IMR-90 (cell line): ENCODE results near the gene RHBDF2. TPM values are rescaled to one million over a fixed set of nuclear protein-coding genes. Genes with fewer than 3 reads are reported as not detected.

Source experiments
- ATAC-seq: fragments of 200-7000 bp; cut with Tn5 transposase; 2 replicates; pipeline ENCODE4 v1.9.1; 2020; ENCODE audit warnings: low read depth, mild to moderate bottlenecking, moderate library complexity
- BruUV-seq: library from RNA; stranded (reverse); fragments of 400-500 nt; replicated peaks from 2 replicates; lab custom pipeline; 2021; lab: Mats Ljungman, UMichigan
- CTCF ChIA-PET: fragments of 300-600 bp; formaldehyde crosslinking; extraction: SDS; loops from one replicate; lab custom pipeline; 2021; ENCODE audit warnings: antibody characterized with exemption; lab: Yijun Ruan, JAX
- POLR2A ChIA-PET: fragments of 300-600 bp; sonication (Branson Sonifier 250); formaldehyde crosslinking; loops from one replicate; lab custom pipeline; 2022; ENCODE audit warnings: antibody characterized with exemption; ENCODE audit not compliant: unreplicated experiment; lab: Charles Lee
- DNase-seq: peaks from one replicate; pipeline ENCODE4 v3.0.0; 2013
- H2AFZ ChIP-seq: replicated peaks from 2 replicates; pipeline ENCODE3; 2013; ENCODE audit warnings: low read length, mild to moderate bottlenecking; ENCODE audit not compliant: poor library complexity
- H2AK5ac ChIP-seq: 2 replicates; pipeline ENCODE4 v1.6.1; 2013; ENCODE audit warnings: low read depth, low read length, inconsistent platforms
- H2AK9ac ChIP-seq: replicated peaks from 2 replicates; pipeline ENCODE3; 2013; ENCODE audit warnings: mild to moderate bottlenecking, low read depth, low read length, moderate library complexity; ENCODE audit not compliant: poor library complexity
- H2BK120ac ChIP-seq: 2 replicates; pipeline ENCODE4 v1.6.1; 2013; ENCODE audit warnings: low read depth, low read length, inconsistent platforms
- H2BK15ac ChIP-seq: 3 replicates; pipeline ENCODE4 v1.6.1; 2013; ENCODE audit warnings: low read depth, low read length, inconsistent platforms
- H2BK20ac ChIP-seq: 2 replicates; pipeline ENCODE4 v1.6.1; 2013; ENCODE audit warnings: low read depth, mild to moderate bottlenecking, inconsistent platforms, low read length, moderate library complexity
- H2BK5ac ChIP-seq: 2 replicates; pipeline ENCODE4 v1.6.1; 2013; ENCODE audit warnings: mild to moderate bottlenecking, low read depth, low read length, inconsistent platforms; ENCODE audit not compliant: poor library complexity, severe bottlenecking
- H3K14ac ChIP-seq: replicated peaks from 2 replicates; pipeline ENCODE4 v1.6.1; 2013; ENCODE audit warnings: low read depth, low read length, inconsistent platforms
- H3K18ac ChIP-seq: 2 replicates; pipeline ENCODE4 v1.6.1; 2013; ENCODE audit warnings: low read depth, low read length, control low read depth
- H3K23ac ChIP-seq: 2 replicates; pipeline ENCODE4 v1.6.1; 2013; ENCODE audit warnings: low read depth, low read length, inconsistent platforms
- H3K27ac ChIP-seq: 2 replicates; pipeline ENCODE4 v1.5.1; 2013; ENCODE audit warnings: mild to moderate bottlenecking, control low read depth, low read length; ENCODE audit not compliant: insufficient read depth
- H3K27me3 ChIP-seq: 2 replicates; pipeline ENCODE4 v1.6.1; 2013; ENCODE audit warnings: low read length; ENCODE audit not compliant: control insufficient read depth, insufficient read depth
- H3K36me3 ChIP-seq: 2 replicates; pipeline ENCODE4 v1.6.1; 2013; ENCODE audit warnings: low read length, mixed read lengths; ENCODE audit not compliant: control insufficient read depth, insufficient read depth
- H3K4ac ChIP-seq: 2 replicates; pipeline ENCODE4 v1.6.1; 2013; ENCODE audit warnings: low read depth, low read length, inconsistent platforms
- H3K4me1 ChIP-seq: 2 replicates; pipeline ENCODE4 v1.6.1; 2013; ENCODE audit warnings: low read length, mixed read lengths; ENCODE audit not compliant: control insufficient read depth, insufficient read depth
- H3K4me2 ChIP-seq: 2 replicates; pipeline ENCODE4 v1.6.1; 2013; ENCODE audit warnings: low read depth, mild to moderate bottlenecking, control low read depth, low read length, moderate library complexity
- H3K4me3 ChIP-seq: 2 replicates; pipeline ENCODE4 v1.5.1; 2013; ENCODE audit warnings: low read depth, mild to moderate bottlenecking, control low read depth, low read length, moderate library complexity; ENCODE audit not compliant: insufficient read depth
- H3K56ac ChIP-seq: 2 replicates; pipeline ENCODE4 v1.6.1; 2013; ENCODE audit warnings: low read length, inconsistent platforms; ENCODE audit not compliant: insufficient read depth; ENCODE audit errors: extremely low read depth
- H3K79me1 ChIP-seq, 2 experiments: 2 replicates each; pipeline ENCODE4 v1.6.1; 2013; ENCODE audit warnings: low read length in 2 of 2, inconsistent platforms in 1 of 2, low read depth in 1 of 2
- H3K9ac ChIP-seq: 2 replicates; pipeline ENCODE4 v1.6.1; 2013; ENCODE audit warnings: low read depth, low read length, control low read depth
- H3K9me1 ChIP-seq: 2 replicates; pipeline ENCODE4 v1.6.1; 2013; ENCODE audit warnings: low read length, inconsistent platforms; ENCODE audit not compliant: insufficient read depth
- H3K9me3 ChIP-seq: 2 replicates; pipeline ENCODE4 v1.6.1; 2013; ENCODE audit warnings: low read length; ENCODE audit not compliant: control insufficient read depth, insufficient read depth
- H4K20me1 ChIP-seq: 2 replicates; pipeline ENCODE4 v1.6.1; 2013; ENCODE audit warnings: low read length, inconsistent platforms; ENCODE audit not compliant: insufficient read depth
- H4K5ac ChIP-seq: 2 replicates; pipeline ENCODE4 v1.6.1; 2013; ENCODE audit warnings: mild to moderate bottlenecking, low read depth, low read length, control low read depth
- H4K8ac ChIP-seq, 2 experiments: 2 replicates each; pipeline ENCODE4 v1.6.1; 2013; ENCODE audit warnings: low read depth in 2 of 2, low read length in 2 of 2, control low read depth in 1 of 2, inconsistent platforms in 1 of 2
- H4K91ac ChIP-seq: 2 replicates; pipeline ENCODE4 v1.6.1; 2013; ENCODE audit warnings: low read depth, low read length, inconsistent platforms; ENCODE audit not compliant: insufficient read depth
- FOS ChIP-seq: fragments of 150-350 bp; IDR thresholded peaks from 2 replicates; pipeline ENCODE4 v1.6.1; 2016; ENCODE audit warnings: low read depth, low read length
- MAFK ChIP-seq: IDR thresholded peaks from 2 replicates; pipeline ENCODE4 v1.6.1; 2012; ENCODE audit warnings: low read depth, low read length, improper control_type of control experiment
- RAD21 ChIP-seq: IDR thresholded peaks from 2 replicates; pipeline ENCODE4 v1.6.1; 2012; ENCODE audit warnings: low read length, improper control_type of control experiment
- RCOR1 ChIP-seq: IDR thresholded peaks from 2 replicates; pipeline ENCODE4 v1.6.1; 2012; ENCODE audit warnings: mild to moderate bottlenecking, low read length, improper control_type of control experiment; ENCODE audit not compliant: insufficient replicate concordance
- SMC3 ChIP-seq: fragments of 150-350 bp; IDR thresholded peaks from 2 replicates; pipeline ENCODE4 v1.6.1; 2016; ENCODE audit warnings: low read depth, mild to moderate bottlenecking, antibody characterized with exemption, low read length, moderate library complexity
- USF2 ChIP-seq: fragments of 150-350 bp; IDR thresholded peaks from 2 replicates; pipeline ENCODE4 v1.6.1; 2017; ENCODE audit warnings: mild to moderate bottlenecking, antibody characterized with exemption, low read length, low read depth
- WGBS, 2 experiments: methylation state at CpG; one replicate each; pipeline versions ENCODE4 v1.1.5 to v1.1.7; 2013; ENCODE audit warnings: missing lambda C conversion rate in 2 of 2; ENCODE audit not compliant: insufficient read length in 1 of 2; ENCODE audit errors: extremely low coverage in 2 of 2; 5-methylcytosine and 5-hydroxymethylcytosine counted together
- dilution Hi-C: fragments of 300-500 bp; cut with HindIII; formaldehyde crosslinking; loops from one replicate; pipeline ENCODE4 v1.14.3; 2018; ENCODE audit warnings: low sequenced_read_pairs; ENCODE audit not compliant: unreplicated experiment
- in situ Hi-C: fragments of 300-500 bp; cut with MboI; formaldehyde crosslinking; loops from 3 replicates; pipeline ENCODE4 v1.14.3; 2019; ENCODE audit warnings: low sequenced_read_pairs, inconsistent platforms, mixed read lengths
- intact Hi-C: fragments of 100-400 bp; cut with micrococcal nuclease; formaldehyde crosslinking; loops from 2 replicates; pipeline ENCODE4 v1.10.0; 2022
- polyA plus RNA-seq, 3 experiments: library from polyadenylated mRNA; depleted of rRNA; stranded (reverse); fragments of >200 nt; gene quantifications; 2 replicates each; pipeline ENCODE4 v1.2.3, GENCODE V29; 2012; ENCODE audit warnings: low replicate concordance in 1 of 3
- total RNA-seq: library from RNA; depleted of rRNA; stranded (reverse); fragments of >200 nt; gene quantifications from 2 replicates; pipeline ENCODE4 v1.2.3, GENCODE V29; 2012
- TF ChIP-seq, protein P1 (sequence below): conservative IDR thresholded peaks from 2 replicates; pipeline ENCODE4 v1.5.1; 2012; ENCODE audit warnings: mild to moderate bottlenecking, low read depth, low read length, improper control_type of control experiment

Gene RHBDF2
- total and polyA plus RNA-seq, 2 of the 4 experiments (the other 2 are of a cell fraction) = 1.3 to 8.3 TPM

DNA sequence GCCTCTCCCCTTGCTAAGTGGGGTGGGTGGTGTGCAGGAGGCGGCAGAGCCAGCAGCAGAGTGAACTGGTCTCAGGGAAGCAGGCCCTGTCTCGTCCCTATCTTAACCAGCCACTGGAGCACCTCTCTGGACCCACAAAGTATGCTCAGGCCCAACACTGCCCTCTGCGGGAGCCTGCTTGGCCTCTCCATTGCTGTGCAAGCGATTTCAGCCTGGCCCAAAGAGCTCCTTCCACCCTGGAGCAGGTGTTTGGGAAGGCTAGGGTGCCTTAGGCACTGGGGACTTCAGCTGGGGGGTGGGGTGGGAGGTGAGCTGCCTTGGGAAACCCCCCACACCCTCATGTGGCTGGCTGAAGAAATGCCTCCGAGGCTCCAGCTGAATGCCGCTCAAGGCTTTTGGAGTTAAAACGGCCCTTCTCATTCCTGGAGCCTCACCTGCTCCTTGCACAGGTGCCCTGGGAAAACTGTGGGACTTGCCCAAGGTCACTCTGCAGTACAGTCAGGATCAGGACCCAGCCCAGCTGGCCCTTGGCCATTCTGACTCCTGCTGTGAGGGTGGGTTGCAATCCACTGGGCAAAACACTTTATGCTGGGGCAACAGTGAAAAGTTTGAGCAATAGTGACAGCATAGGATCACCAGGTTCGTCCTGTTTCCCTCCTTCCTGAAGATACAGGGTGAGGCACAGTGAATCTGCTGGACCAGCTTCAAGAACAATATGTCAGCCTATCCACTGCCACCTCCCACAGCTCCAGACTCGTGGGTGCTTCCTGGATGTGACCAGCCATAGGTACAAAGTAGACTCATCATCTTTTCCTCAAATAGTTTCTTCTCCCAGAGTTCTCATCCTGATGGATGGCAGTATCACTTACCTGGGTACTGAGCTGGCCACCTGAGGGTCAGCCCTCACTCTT, 42.4 kb downstream of the RHBDF2 start:
- intact Hi-C loops = loop anchor here (1.0 to 10.0 kb wide), 2 partner anchors 51 to 144 kb away; no protein-coding TSS in a partner anchor
- DNase-seq = peak; percentile 64

More for the DNA sequence above, 42.4 kb downstream of the RHBDF2 start:
- peak; percentile 92 for ATAC-seq
- peak overlapping the region; percentile 69 for H2AFZ ChIP-seq
- no peaks in the 10 kb centered on the region for H3K9me1 ChIP-seq
- no peak overlapping the region for H2BK15ac ChIP-seq
- CTCF ChIA-PET = interaction anchor here (0.5 to 1.6 kb wide), 10 partner anchors 21 to 89 kb away, joined by 3 to 8 read pairs (median 3); no protein-coding TSS in a partner anchor
- no peaks in the 10 kb centered on the region for H4K20me1 ChIP-seq
- H4K8ac ChIP-seq = no peak overlapping the region
- no peak overlapping the region for H2BK20ac ChIP-seq
- peaks cover 4% of the 10 kb centered on the region; the same call in 1 of the 2 replicates for H3K4me1 ChIP-seq
- H3K9ac ChIP-seq = no peak overlapping the region
- H3K4me3 ChIP-seq = no peak overlapping the region
- H3K27me3 ChIP-seq = no peaks in the 10 kb centered on the region
- H3K9me3 ChIP-seq = no peaks in the 10 kb centered on the region
- in situ Hi-C loops = loop anchor here (5.0 kb wide), 1 partner anchor 57 kb away; no protein-coding TSS in a partner anchor
- H3K4ac ChIP-seq = no peak overlapping the region
- TF ChIP-seq RAD21 = peak; percentile 80
- TF ChIP-seq USF2 = no peak
- TF ChIP-seq, protein P1, sequence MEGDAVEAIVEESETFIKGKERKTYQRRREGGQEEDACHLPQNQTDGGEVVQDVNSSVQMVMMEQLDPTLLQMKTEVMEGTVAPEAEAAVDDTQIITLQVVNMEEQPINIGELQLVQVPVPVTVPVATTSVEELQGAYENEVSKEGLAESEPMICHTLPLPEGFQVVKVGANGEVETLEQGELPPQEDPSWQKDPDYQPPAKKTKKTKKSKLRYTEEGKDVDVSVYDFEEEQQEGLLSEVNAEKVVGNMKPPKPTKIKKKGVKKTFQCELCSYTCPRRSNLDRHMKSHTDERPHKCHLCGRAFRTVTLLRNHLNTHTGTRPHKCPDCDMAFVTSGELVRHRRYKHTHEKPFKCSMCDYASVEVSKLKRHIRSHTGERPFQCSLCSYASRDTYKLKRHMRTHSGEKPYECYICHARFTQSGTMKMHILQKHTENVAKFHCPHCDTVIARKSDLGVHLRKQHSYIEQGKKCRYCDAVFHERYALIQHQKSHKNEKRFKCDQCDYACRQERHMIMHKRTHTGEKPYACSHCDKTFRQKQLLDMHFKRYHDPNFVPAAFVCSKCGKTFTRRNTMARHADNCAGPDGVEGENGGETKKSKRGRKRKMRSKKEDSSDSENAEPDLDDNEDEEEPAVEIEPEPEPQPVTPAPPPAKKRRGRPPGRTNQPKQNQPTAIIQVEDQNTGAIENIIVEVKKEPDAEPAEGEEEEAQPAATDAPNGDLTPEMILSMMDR = peak; percentile 77
- no peak for TF ChIP-seq RCOR1
- TF ChIP-seq MAFK = 0 out of 2 replicates have a peak, but pooled peaks have one; percentile 33
- no peak for TF ChIP-seq FOS
- TF ChIP-seq SMC3 = peak; percentile 86
- peak overlapping the region; percentile 57 for H2AK9ac ChIP-seq
- H3K23ac ChIP-seq = no peak overlapping the region
- no peak overlapping the region for H4K91ac ChIP-seq
- no peak overlapping the region for H3K56ac ChIP-seq
- no peaks in the 10 kb centered on the region for H3K36me3 ChIP-seq
- H3K4me2 ChIP-seq = no peak overlapping the region
- H3K18ac ChIP-seq = no peak overlapping the region
- no peak overlapping the region for H3K27ac ChIP-seq
- no TSS peak for BruUV-seq
- POLR2A ChIA-PET = no interaction called here
- H2BK120ac ChIP-seq = no peak overlapping the region
- no peak overlapping the region for H3K14ac ChIP-seq
- dilution Hi-C loops = no loop called here
- H2AK5ac ChIP-seq = peak overlapping the region; percentile 7; the same call in 1 of the 2 replicates
- H2BK5ac ChIP-seq = no peak overlapping the region
- no peaks in the 10 kb centered on the region for H3K79me1 ChIP-seq
- WGBS, 2 experiments = 0% methylated on average over 1 of the region's 9 CpGs; no CpG with 5 or more reads in 1 of the 2 experiments
- no peak overlapping the region for H4K5ac ChIP-seq
